ENCODE data around the gene MAGI1. TPM values are rescaled to one million over a fixed set of nuclear protein-coding genes. Genes with fewer than 3 reads are reported as not detected.

The MAGI1 gene
- 10 to 100 TPM; 37.5 to 51.6 TPM for total RNA-seq

- TF ChIP-seq CTCF (IDR thresholded peaks at IDR 0.05) (peak in 2 of 4 experiments; percentile 18 to 46), POLR2AphosphoS5 (IDR thresholded peaks at IDR 0.05) (peak; percentile 31), POLR2A (IDR thresholded peaks at IDR 0.05) (peak; percentile 79)
- peak; percentile 88 for DNase-seq (ENCODE audit: low spot score)
- H3K9me3 ChIP-seq = no peaks in the 10 kb centered on the region
- peak within 1 kb of the TSS; percentile 66 to 75 for H3K4me3 ChIP-seq
- H3K27me3 ChIP-seq (replicated peaks; ENCODE audit: insufficient read depth) = no peaks in the 10 kb centered on the region
- WGBS = under 1% methylated on average over 72 of the region's 73 CpGs
- H3K27ac ChIP-seq = peak within 1 kb of the TSS; percentile 88
- H3K36me3 ChIP-seq = no peaks in the 10 kb centered on the region
- intact Hi-C loops (cut with DNase I) = loop anchor here (10.0 kb wide), 2 partner anchors 116 to 254 kb away; no protein-coding TSS in a partner anchor
- no peaks in the 10 kb centered on the region for H3K4me1 ChIP-seq (replicated peaks)
These were observed at the start of gene MAGI1 for GRCh38 chr3:66038726-66039589. TSS of gene MAGI1 (minus strand) at chr3:66038918. CDS start at chr3:66038308, 610 bp downstream.

GRCh38 chr3:66083784-66084213, 45.1 kb upstream of the MAGI1 start:
- no peaks in the 10 kb centered on the region for H3K36me3 ChIP-seq
- H3K4me3 ChIP-seq = no peak overlapping the region
- WGBS = 55% methylated on average over 3 of the region's 3 CpGs
- no peak overlapping the region for H3K27ac ChIP-seq
- intact Hi-C loops (cut with DNase I) = no loop called here
- no peak for DNase-seq (ENCODE audit: low spot score)
- no peaks in the 10 kb centered on the region for H3K27me3 ChIP-seq (replicated peaks; ENCODE audit: insufficient read depth)
- no peaks in the 10 kb centered on the region for H3K4me1 ChIP-seq (replicated peaks)
- TF ChIP-seq CTCF (IDR thresholded peaks at IDR 0.05) (no peak), POLR2AphosphoS5 (IDR thresholded peaks at IDR 0.05) (no peak), POLR2A (IDR thresholded peaks at IDR 0.05) (no peak)
- H3K9me3 ChIP-seq = no peaks in the 10 kb centered on the region

- intact Hi-C loops (cut with DNase I) = no loop called here
- no peak for DNase-seq (ENCODE audit: low spot score)
- H3K27me3 ChIP-seq (replicated peaks; ENCODE audit: insufficient read depth) = no peaks in the 10 kb centered on the region
- no peaks in the 10 kb centered on the region for H3K9me3 ChIP-seq
- 60% methylated on average over 5 of the region's 5 CpGs for WGBS
- H3K36me3 ChIP-seq = no peaks in the 10 kb centered on the region
- no peaks in the 10 kb centered on the region for H3K4me1 ChIP-seq (replicated peaks)
- TF ChIP-seq POLR2A (IDR thresholded peaks at IDR 0.05) = no peak
- TF ChIP-seq POLR2AphosphoS5 (IDR thresholded peaks at IDR 0.05) = no peak
- no peak for TF ChIP-seq CTCF (IDR thresholded peaks at IDR 0.05)
- no peak overlapping the region for H3K4me3 ChIP-seq
- no peak overlapping the region for H3K27ac ChIP-seq
These were observed 44.5 kb upstream of the MAGI1 start for GRCh38 chr3:66083096-66083678.

- intact Hi-C loops (cut with DNase I) = no loop called here
- H3K27ac ChIP-seq = no peak overlapping the region
- no peak overlapping the region for H3K4me3 ChIP-seq
- H3K4me1 ChIP-seq (replicated peaks) = no peaks in the 10 kb centered on the region
- H3K27me3 ChIP-seq (replicated peaks; ENCODE audit: insufficient read depth) = no peaks in the 10 kb centered on the region
- no peaks in the 10 kb centered on the region for H3K36me3 ChIP-seq
- H3K9me3 ChIP-seq = no peaks in the 10 kb centered on the region
- TF ChIP-seq CTCF (IDR thresholded peaks at IDR 0.05) = no peak
- TF ChIP-seq POLR2AphosphoS5 (IDR thresholded peaks at IDR 0.05) = no peak
- TF ChIP-seq POLR2A (IDR thresholded peaks at IDR 0.05) = no peak
- no peak for DNase-seq (ENCODE audit: low spot score)
These were observed 44.0 kb upstream of the MAGI1 start for GRCh38 chr3:66082679-66083078.

All from prostate gland (tissue), 2 donors.